ENCODE measurements around the gene PCDH9. TPM values are rescaled to one million over a fixed set of nuclear protein-coding genes. Genes with fewer than 3 reads are reported as not detected.
"Not testable (repeated sequence)": the region's sequence is repeated elsewhere in the genome, so short reads cannot be mapped to it uniquely, and the experiment has no call there.

The PCDH9 gene
- total RNA-seq, 1 experiment from 2014 or later: 0.11 TPM

DNA sequence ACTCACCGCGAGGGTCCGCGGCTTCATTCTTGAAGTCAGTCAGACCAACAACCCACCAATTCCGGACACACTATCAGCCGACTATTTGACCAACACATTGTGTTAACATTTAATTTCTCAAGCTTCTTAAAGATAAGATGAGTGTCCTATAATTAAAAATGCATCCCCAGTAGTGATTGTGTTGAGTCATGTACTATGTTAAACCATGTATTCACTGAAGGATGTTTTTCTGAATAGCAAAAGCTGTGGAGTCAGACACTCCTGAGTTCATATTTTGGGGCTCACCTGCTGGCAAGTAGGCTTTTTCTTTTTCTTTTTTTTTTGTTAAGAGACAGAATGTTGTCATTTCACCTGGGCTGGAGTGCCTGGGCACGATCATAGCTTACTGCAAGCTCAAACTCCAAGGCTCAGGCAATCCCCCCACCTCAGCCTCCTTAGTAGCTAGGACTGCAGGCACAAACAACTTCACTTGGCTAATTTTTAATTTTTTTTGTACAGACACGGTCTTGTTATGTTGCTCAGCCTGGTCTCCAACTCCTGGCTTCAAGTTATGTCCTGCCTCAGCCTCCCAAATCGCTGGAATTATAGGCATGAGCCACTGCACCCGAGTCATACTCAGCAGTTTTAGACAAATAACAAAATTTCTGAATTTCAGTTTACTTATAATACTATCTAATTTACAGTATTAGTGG lies 606.9 kb downstream of the PCDH9 start:
- H3K9me3 Mint-ChIP-seq (ENCODE audit: unreplicated experiment): no peaks in the 10 kb centered on the region
- CTCF ChIA-PET: no interaction called here
- intact Hi-C loops (cut with micrococcal nuclease; ENCODE audit: unreplicated experiment): no loop called here
- POLR2A ChIA-PET: no interaction called here
- no peaks in the 10 kb centered on the region for H3K36me3 ChIP-seq (ENCODE audit: control insufficient read depth, insufficient read depth, low read length)
- TF ChIP-seq CTCF (IDR thresholded peaks at IDR 0.05; ENCODE audit: insufficient read depth in 1 of 2, low read depth in 1 of 2, low read length in 1 of 2, severe bottlenecking in 1 of 2, unreplicated experiment in 1 of 2): no peak
- no peaks in the 10 kb centered on the region for H3K4me1 Mint-ChIP-seq (ENCODE audit: low read depth, unreplicated experiment)
- BruUV-seq (replicated peaks): no TSS peak
- H3K27me3 ChIP-seq (replicated peaks; ENCODE audit: control insufficient read depth, insufficient read depth, low read length): no peaks in the 10 kb centered on the region
- no peak overlapping the region for H3K4me3 ChIP-seq (ENCODE audit: low read depth, low read length)
- DNase-seq: no peak
- H3K27me3 Mint-ChIP-seq (ENCODE audit: insufficient read depth, unreplicated experiment): no peaks in the 10 kb centered on the region
- H3K9me3 ChIP-seq: no peaks in the 10 kb centered on the region
- H3K4me3 Mint-ChIP-seq (ENCODE audit: unreplicated experiment): no peak overlapping the region
- no peaks in the 10 kb centered on the region for H3K36me3 Mint-ChIP-seq (ENCODE audit: insufficient read depth, unreplicated experiment)
- H3K27ac Mint-ChIP-seq (ENCODE audit: unreplicated experiment): no peak overlapping the region
- H3K4me1 ChIP-seq: no peaks in the 10 kb centered on the region

- H3K4me1 ChIP-seq; H3K4me1 Mint-ChIP-seq (ENCODE audit: low read depth, unreplicated experiment); H3K36me3 ChIP-seq (ENCODE audit: control insufficient read depth, insufficient read depth, low read length); H3K27me3 ChIP-seq (replicated peaks; ENCODE audit: control insufficient read depth, insufficient read depth, low read length); H3K36me3 Mint-ChIP-seq (ENCODE audit: insufficient read depth, unreplicated experiment); H3K9me3 ChIP-seq; H3K27ac Mint-ChIP-seq (ENCODE audit: unreplicated experiment); H3K9me3 Mint-ChIP-seq (ENCODE audit: unreplicated experiment); intact Hi-C loops (cut with micrococcal nuclease; ENCODE audit: unreplicated experiment); H3K27me3 Mint-ChIP-seq (ENCODE audit: insufficient read depth, unreplicated experiment); H3K4me3 ChIP-seq (ENCODE audit: low read depth, low read length); H3K4me3 Mint-ChIP-seq (ENCODE audit: unreplicated experiment); DNase-seq; BruUV-seq (replicated peaks); CTCF ChIA-PET; POLR2A ChIA-PET: not testable (repeated sequence)
Observed at GRCh38 chr13:66621906-66622447, 608.2 kb downstream of the PCDH9 start.

DNA sequence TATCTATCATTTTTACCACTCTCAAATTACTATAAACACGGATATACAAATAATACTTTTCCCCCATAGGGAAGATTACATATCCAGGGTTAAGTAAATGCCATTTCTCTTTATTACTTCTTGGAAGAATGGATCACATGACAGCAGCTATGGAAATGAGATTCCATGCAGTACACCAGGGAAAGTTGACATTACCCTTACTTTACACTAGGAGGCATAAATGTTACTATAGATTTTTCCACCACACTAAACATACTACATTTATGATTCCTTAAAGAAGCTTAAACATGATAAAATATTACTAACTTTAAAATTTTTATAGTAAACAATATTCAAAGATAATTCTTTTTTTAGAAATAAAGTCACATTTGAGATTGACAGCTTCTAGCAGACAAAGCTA lies 611.4 kb downstream of the PCDH9 start:
- Mint-ChIP-seq H3K4me3 (ENCODE audit: unreplicated experiment) (no peak overlapping the region), H3K4me1 (ENCODE audit: low read depth, unreplicated experiment) (no peaks in the 10 kb centered on the region), H3K27me3 (ENCODE audit: insufficient read depth, unreplicated experiment) (no peaks in the 10 kb centered on the region), H3K27ac (ENCODE audit: unreplicated experiment) (no peak overlapping the region), H3K9me3 (ENCODE audit: unreplicated experiment) (no peaks in the 10 kb centered on the region), H3K36me3 (ENCODE audit: insufficient read depth, unreplicated experiment) (no peaks in the 10 kb centered on the region)
- no peaks in the 10 kb centered on the region for H3K36me3 ChIP-seq (ENCODE audit: control insufficient read depth, insufficient read depth, low read length)
- no peaks in the 10 kb centered on the region for H3K4me1 ChIP-seq
- ChIA-PET POLR2A (no interaction called here), CTCF (interaction anchor here (1.3 to 1.8 kb wide), 2 partner anchors 605 to 620 kb away, joined by 4 to 8 read pairs; no protein-coding TSS in a partner anchor)
- H3K9me3 ChIP-seq: no peaks in the 10 kb centered on the region
- no peaks in the 10 kb centered on the region for H3K27me3 ChIP-seq (replicated peaks; ENCODE audit: control insufficient read depth, insufficient read depth, low read length)
- no peak for DNase-seq
- intact Hi-C loops (cut with micrococcal nuclease; ENCODE audit: unreplicated experiment): loop anchor here (2.0 to 5.0 kb wide), 2 partner anchors 149 to 620 kb away; no protein-coding TSS in a partner anchor
- BruUV-seq (replicated peaks): no TSS peak
- H3K4me3 ChIP-seq (ENCODE audit: low read depth, low read length): no peak overlapping the region
- peak; percentile 37 for TF ChIP-seq CTCF (IDR thresholded peaks at IDR 0.05; ENCODE audit: insufficient read depth in 1 of 2, low read depth in 1 of 2, low read length in 1 of 2, severe bottlenecking in 1 of 2, unreplicated experiment in 1 of 2)

All from Caco-2 (cell line).